T-helper 2 cell treated with Interferon-gamma antibody and Interleukin-4, amounts not matched to agents 5 μg/mL and 100 μg/mL, for 36 hours (primary cell): ENCODE data around the gene MKRN2OS.

Experiments used
- DNase-seq: peaks from one replicate; pipeline ENCODE4 v3.0.0; 2021; ENCODE audit warnings: low spot score
- H3K27ac Mint-ChIP-seq: one replicate; pipeline ENCODE4 v1.8.0; 2021; ENCODE audit warnings: mild to moderate bottlenecking, mixed read lengths
- H3K27me3 Mint-ChIP-seq: one replicate; pipeline ENCODE4 v1.8.0; 2021; ENCODE audit warnings: low read depth, mixed read lengths
- H3K36me3 Mint-ChIP-seq: one replicate; pipeline ENCODE4 v1.8.0; 2021; ENCODE audit warnings: low read depth, mixed read lengths
- H3K4me1 Mint-ChIP-seq: one replicate; pipeline ENCODE4 v1.8.0; 2021; ENCODE audit warnings: low read depth, mixed read lengths
- H3K4me3 Mint-ChIP-seq: one replicate; pipeline ENCODE4 v1.8.0; 2022; ENCODE audit warnings: mild to moderate bottlenecking, moderate library complexity, mixed read lengths
- H3K9me3 Mint-ChIP-seq: one replicate; pipeline ENCODE4 v1.8.0; 2021; ENCODE audit warnings: mixed read lengths

MKRN2OS gene

GRCh38 chr3:12490547-12490946 is 54.8 kb downstream of the MKRN2OS start:
- peaks cover 10% of the 10 kb centered on the region for H3K36me3 Mint-ChIP-seq
- H3K27ac Mint-ChIP-seq = no peak overlapping the region
- H3K4me1 Mint-ChIP-seq = peaks cover 6% of the 10 kb centered on the region
- H3K4me3 Mint-ChIP-seq = no peak overlapping the region
- DNase-seq = no peak
- no peaks in the 10 kb centered on the region for H3K27me3 Mint-ChIP-seq
- no peaks in the 10 kb centered on the region for H3K9me3 Mint-ChIP-seq

GRCh38 chr3:12489832-12490231 is 55.5 kb downstream of the MKRN2OS start:
- Mint-ChIP-seq H3K4me1 (peaks cover 13% of the 10 kb centered on the region), H3K9me3 (no peaks in the 10 kb centered on the region), H3K27me3 (no peaks in the 10 kb centered on the region), H3K36me3 (peaks cover 10% of the 10 kb centered on the region), H3K27ac (no peak overlapping the region), H3K4me3 (no peak overlapping the region)
- no peak for DNase-seq
